Lower lobe of right lung (tissue), 2 donors: ENCODE results near the gene ZFP91. TPM values are rescaled to one million over a fixed set of nuclear protein-coding genes. Genes with fewer than 3 reads are reported as not detected.

Experiments
- ATAC-seq, 2 donors: fragments of 200-7000 bp; cut with Tn5 transposase; one replicate each; pipeline ENCODE4 v1.9.1; 2020 to 2022; ENCODE audit warnings: mild to moderate bottlenecking in 2 of 2, moderate library complexity in 2 of 2
- DNase-seq: peaks from one replicate; pipeline ENCODE4 v3.0.0-alpha.2; 2020
- H3K27ac ChIP-seq: fragments of 200-600 bp; one replicate; pipeline ENCODE4 v1.8.0; 2022
- H3K27me3 ChIP-seq: fragments of 200-600 bp; one replicate; pipeline ENCODE4 v1.8.0; 2022; ENCODE audit warnings: low read depth
- H3K36me3 ChIP-seq: fragments of 200-600 bp; one replicate; pipeline ENCODE4 v1.8.0; 2022; ENCODE audit warnings: mild to moderate bottlenecking
- H3K4me1 ChIP-seq: fragments of 200-600 bp; one replicate; pipeline ENCODE4 v1.8.0; 2022
- H3K4me3 ChIP-seq: fragments of 200-600 bp; one replicate; pipeline ENCODE4 v1.8.0; 2022; ENCODE audit warnings: mild to moderate bottlenecking
- H3K9me3 ChIP-seq: fragments of 200-600 bp; one replicate; pipeline ENCODE4 v1.8.0; 2022
- CTCF ChIP-seq: fragments of 200-600 bp; IDR thresholded peaks from one replicate; pipeline ENCODE4 v1.8.0; 2022; ENCODE audit warnings: antibody characterized with exemption, mild to moderate bottlenecking
- intact Hi-C: fragments of 100-400 bp; cut with DNase I; formaldehyde crosslinking; loops from one replicate; pipeline ENCODE4 v1.11.0; 2022
- long read RNA-seq: library from polyadenylated mRNA; unstranded; transcript quantifications from one replicate; pipeline ENCODE4 v2.0.0, GENCODE V29; 2021
- total RNA-seq: library from RNA; stranded (reverse); fragmentation: NEBNext Ultra II Directional; extraction: Animal tissue kit (Norgen Biotek cat#: 25700); gene quantifications from one replicate; pipeline ENCODE4 v1.2.1, GENCODE V29; 2021
- donor health status: DM: no; HTN: yes; CAD: no; lungs with severe emphysema.

ZFP91 gene
- 44.5 TPM for total RNA-seq
- long read RNA-seq, full-length matches to known transcripts = 18 of 33 reads
- long read RNA-seq, partial matches to known transcripts = 10 of 33 reads
- long read RNA-seq, other reads (novel, unspliced or antisense) = 5 of 33 reads

DNA sequence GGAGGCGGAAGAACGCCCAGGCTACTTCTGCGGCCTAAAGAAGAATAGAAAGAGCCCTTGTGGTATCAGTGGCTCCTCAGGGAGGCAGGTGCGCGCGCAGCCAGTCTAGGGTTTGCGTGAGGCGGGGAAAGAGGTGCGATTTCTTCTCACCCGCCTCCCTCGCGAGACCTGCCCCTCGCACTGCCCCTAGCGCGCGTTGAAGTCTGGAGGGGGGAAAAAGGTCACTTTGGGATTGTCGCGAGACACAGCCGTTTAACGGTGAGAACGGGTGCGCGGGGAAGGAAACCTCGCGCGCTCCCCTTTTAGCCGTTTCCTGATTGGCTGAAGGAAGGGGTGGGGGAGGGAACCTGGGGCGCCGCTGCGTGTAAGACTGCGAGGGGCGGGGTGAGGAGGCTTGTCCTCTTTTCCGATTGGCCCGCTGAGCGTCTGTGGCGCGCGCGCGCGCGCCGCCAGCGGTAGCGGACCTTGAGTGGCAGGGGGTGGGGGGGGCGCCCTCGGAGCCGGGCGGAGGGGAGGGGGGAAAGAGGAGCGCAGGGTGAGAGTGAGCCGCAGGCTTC, at the start of gene ZFP91:
TSS of gene ZFP91 (plus strand) at position 429 of the 557 bp plus-strand sequence. CDS start 219 bp downstream, outside the sequence.
- Histone ChIP-seq H3K4me3 (peak within 1 kb of the TSS; percentile 72), H3K4me1 (peaks cover 67% of the 10 kb centered on the region), H3K9me3 (no peaks in the 10 kb centered on the region), H3K27me3 (no peaks in the 10 kb centered on the region), H3K36me3 (no peaks in the 10 kb centered on the region), H3K27ac (peak within 1 kb of the TSS; percentile 98)
- ATAC-seq (peak; percentile 91 to 95), DNase-seq (peak; percentile 98)
- no peak for TF ChIP-seq CTCF
- intact Hi-C loops = no loop called here

GRCh38 chr11:58530236-58530635, 48.6 kb upstream of the ZFP91 start:
- no peaks in the 10 kb centered on the region for H3K27me3 ChIP-seq
- peaks cover 54% of the 10 kb centered on the region for H3K36me3 ChIP-seq
- DNase-seq = no peak

GRCh38 chr11:58531865-58532341, 47.0 kb upstream of the ZFP91 start:
- Histone ChIP-seq H3K36me3 (peaks cover 54% of the 10 kb centered on the region), H3K27ac (no peak overlapping the region), H3K4me3 (no peak overlapping the region), H3K9me3 (no peaks in the 10 kb centered on the region), H3K4me1 (peaks cover 6% of the 10 kb centered on the region), H3K27me3 (no peaks in the 10 kb centered on the region)
- TF ChIP-seq CTCF = no peak
- ATAC-seq = peak in 1 of 2 donors; percentile 41
- intact Hi-C loops = no loop called here
- DNase-seq = no peak

More at GRCh38 chr11:58530236-58530635, 48.6 kb upstream of the ZFP91 start:
- Histone ChIP-seq H3K4me1 (peaks cover 20% of the 10 kb centered on the region), H3K4me3 (no peak overlapping the region), H3K27ac (no peak overlapping the region), H3K9me3 (no peaks in the 10 kb centered on the region)
- intact Hi-C loops = no loop called here
- no peak for TF ChIP-seq CTCF
- no peak for ATAC-seq

GRCh38 chr11:58546841-58547240, 32.0 kb upstream of the ZFP91 start:
- no peaks in the 10 kb centered on the region for H3K4me1 ChIP-seq
- TF ChIP-seq CTCF = no peak
- no peaks in the 10 kb centered on the region for H3K9me3 ChIP-seq
- H3K36me3 ChIP-seq = peaks cover 86% of the 10 kb centered on the region
- DNase-seq (no peak), ATAC-seq (no peak)
- H3K27me3 ChIP-seq = no peaks in the 10 kb centered on the region
- H3K27ac ChIP-seq = no peak overlapping the region
- H3K4me3 ChIP-seq = no peak overlapping the region
- intact Hi-C loops = no loop called here

GRCh38 chr11:58549644-58550043, 29.2 kb upstream of the ZFP91 start:
- intact Hi-C loops = no loop called here
- Histone ChIP-seq H3K4me1 (no peaks in the 10 kb centered on the region), H3K36me3 (peaks cover 100% of the 10 kb centered on the region), H3K27me3 (no peaks in the 10 kb centered on the region), H3K9me3 (no peaks in the 10 kb centered on the region), H3K27ac (no peak overlapping the region), H3K4me3 (no peak overlapping the region)
- ATAC-seq = no peak
- no peak for TF ChIP-seq CTCF
- no peak for DNase-seq
